ENCODE results near the gene HOXD1. TPM values are rescaled to one million over a fixed set of nuclear protein-coding genes. Genes with fewer than 3 reads are reported as not detected.

HOXD1 gene
- total and polyA plus RNA-seq, 8 donors = 0.08 to 0.29 (median 0.20) TPM

DNA sequence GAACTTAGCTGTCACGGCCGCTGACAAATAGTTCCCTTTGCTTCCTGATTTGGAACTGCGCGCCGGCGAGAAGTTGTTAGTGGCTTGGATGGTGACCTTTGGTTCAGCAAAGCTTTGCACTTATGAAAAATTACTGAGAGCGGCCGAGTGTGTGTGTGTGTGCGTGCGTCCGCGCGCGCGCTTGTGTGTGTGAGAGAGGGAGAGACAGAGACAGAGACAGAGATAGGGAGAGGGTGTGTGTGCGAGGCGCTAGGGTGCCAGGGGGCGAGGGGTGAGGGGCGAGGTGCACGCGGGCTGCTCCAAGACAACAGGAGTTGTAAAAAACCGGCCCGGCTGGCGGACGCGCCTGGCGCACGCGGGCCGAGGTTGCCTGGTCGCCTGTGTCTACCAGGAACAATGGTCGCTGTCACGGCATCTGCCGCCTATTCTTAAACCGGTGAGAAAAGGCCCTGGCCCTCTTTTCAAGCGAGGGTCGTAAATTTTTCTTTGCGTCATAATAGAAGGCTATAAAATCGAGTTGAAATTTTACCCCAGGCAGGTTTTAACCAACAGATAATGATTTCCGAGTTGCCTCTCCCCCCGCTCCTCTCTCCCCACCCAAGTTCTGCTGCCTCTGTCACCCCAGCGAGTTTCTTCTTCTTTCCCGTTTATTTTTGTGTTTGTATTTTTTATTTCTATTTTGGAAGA, 30.8 kb upstream of the HOXD1 start:
- TF ChIP-seq, protein P1, sequence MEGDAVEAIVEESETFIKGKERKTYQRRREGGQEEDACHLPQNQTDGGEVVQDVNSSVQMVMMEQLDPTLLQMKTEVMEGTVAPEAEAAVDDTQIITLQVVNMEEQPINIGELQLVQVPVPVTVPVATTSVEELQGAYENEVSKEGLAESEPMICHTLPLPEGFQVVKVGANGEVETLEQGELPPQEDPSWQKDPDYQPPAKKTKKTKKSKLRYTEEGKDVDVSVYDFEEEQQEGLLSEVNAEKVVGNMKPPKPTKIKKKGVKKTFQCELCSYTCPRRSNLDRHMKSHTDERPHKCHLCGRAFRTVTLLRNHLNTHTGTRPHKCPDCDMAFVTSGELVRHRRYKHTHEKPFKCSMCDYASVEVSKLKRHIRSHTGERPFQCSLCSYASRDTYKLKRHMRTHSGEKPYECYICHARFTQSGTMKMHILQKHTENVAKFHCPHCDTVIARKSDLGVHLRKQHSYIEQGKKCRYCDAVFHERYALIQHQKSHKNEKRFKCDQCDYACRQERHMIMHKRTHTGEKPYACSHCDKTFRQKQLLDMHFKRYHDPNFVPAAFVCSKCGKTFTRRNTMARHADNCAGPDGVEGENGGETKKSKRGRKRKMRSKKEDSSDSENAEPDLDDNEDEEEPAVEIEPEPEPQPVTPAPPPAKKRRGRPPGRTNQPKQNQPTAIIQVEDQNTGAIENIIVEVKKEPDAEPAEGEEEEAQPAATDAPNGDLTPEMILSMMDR (IDR thresholded peaks at IDR 0.05) = no peak
- Histone ChIP-seq H3K27me3 (peaks cover 0 to 68% (median 14%) of the 10 kb centered on the region in 4 donors), H3K9me3 (no peaks in the 10 kb centered on the region), H3K36me3 (no peaks in the 10 kb centered on the region), H3K27ac (no peak overlapping the region), H3K4me3 (peak overlapping the region in 1 of 4 donors; percentile 28), H3K4me1 (peaks cover 0 to 8% (median 0%) of the 10 kb centered on the region in 3 donors)
- intact Hi-C loops (cut with DNase I) = loop anchor here in 1 of 3 donors (10.0 kb wide), 1 partner anchor 407 kb away; no protein-coding TSS in a partner anchor
- ATAC-seq (no peak), FAIRE-seq (no peak), DNase-seq (no peak)
- WGBS, 2 donors = 9 to 10% methylated on average over 43 of the region's 43 CpGs

DNA sequence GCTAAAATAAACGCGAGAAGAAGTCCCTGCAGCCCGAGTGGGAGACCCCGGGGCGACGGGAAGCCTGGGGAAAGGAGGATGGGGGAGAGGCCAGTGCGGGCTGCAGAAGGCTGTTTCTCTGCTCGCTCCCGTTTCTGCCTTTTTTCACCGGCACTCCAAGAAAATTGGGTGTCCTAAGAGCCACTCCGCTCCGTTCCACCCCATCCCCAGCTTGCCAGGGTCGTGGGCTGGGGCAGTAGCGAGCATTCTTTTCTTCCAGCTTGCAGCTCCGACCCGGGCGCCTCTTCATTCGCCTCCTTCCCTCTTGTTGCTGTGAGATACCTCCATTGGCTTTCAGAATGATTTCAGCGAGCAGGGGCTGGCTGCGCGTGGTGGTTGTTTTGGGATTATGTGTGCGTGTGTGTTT, 30.3 kb upstream of the HOXD1 start:
- no peak for DNase-seq
- ATAC-seq = no peak
- no peak for FAIRE-seq
- WGBS, 2 donors = 7 to 10% methylated on average over 22 of the region's 22 CpGs
- TF ChIP-seq, protein P1 (IDR thresholded peaks at IDR 0.05) = no peak
- intact Hi-C loops (cut with DNase I) = loop anchor here in 1 of 3 donors (10.0 kb wide), 1 partner anchor 407 kb away; no protein-coding TSS in a partner anchor
- Histone ChIP-seq H3K4me1 (peaks cover 0 to 8% (median 0%) of the 10 kb centered on the region in 3 donors), H3K36me3 (no peaks in the 10 kb centered on the region), H3K4me3 (no peak overlapping the region), H3K27me3 (peaks cover 0 to 66% (median 13%) of the 10 kb centered on the region in 4 donors), H3K9me3 (no peaks in the 10 kb centered on the region), H3K27ac (no peak overlapping the region)

DNA sequence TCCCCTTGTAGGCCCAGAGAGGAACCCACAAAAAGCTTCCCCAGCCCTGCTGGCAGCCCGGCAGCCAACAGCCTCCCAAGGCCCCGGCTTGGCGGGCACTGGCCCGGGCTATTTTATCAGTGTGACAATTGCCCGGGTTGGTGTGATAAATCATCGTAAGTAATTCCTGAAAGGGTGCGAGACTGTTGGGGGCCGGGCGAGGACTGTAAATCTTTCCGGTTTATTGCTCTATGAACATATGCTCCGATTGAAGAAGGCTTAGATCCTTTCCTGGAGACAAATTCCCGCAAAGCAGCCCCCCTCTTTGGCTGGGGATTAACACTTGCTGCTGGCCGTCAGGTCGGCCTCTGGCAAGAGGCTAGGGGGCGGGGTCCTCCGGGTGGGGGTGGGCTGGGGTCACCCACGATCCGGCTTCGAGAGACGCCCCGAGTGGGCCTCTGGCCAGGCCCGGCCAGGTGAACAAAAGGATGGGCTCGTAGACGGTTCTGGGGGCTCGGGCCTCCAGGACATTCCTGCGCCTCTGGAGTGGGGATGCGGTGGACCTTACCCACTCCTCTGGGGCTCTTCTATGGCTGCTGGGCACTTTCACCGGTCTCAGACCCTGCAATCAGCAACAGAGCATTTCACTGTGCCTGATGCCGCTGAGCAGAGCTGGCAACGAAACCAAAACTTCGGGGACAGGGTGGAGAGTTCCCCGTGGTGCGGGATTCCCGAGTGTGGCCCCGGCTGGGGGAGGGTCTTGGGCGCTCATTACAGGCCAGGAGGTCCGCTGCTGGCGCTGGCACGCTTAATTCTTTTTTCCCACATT, 29.4 kb upstream of the HOXD1 start:
- Histone ChIP-seq H3K27ac (no peak overlapping the region), H3K4me3 (no peak overlapping the region), H3K27me3 (peaks cover 0 to 64% (median 12%) of the 10 kb centered on the region in 4 donors), H3K36me3 (no peaks in the 10 kb centered on the region), H3K9me3 (no peaks in the 10 kb centered on the region), H3K4me1 (peaks cover 0 to 8% (median 0%) of the 10 kb centered on the region in 3 donors)
- TF ChIP-seq, protein P1 (IDR thresholded peaks at IDR 0.05) = no peak
- 11 to 12% methylated on average over 35 to 39 of the region's 39 CpGs for WGBS, 2 donors
- no peak for ATAC-seq
- peak in 1 of 6 donors; percentile 9 for DNase-seq
- intact Hi-C loops (cut with DNase I) = loop anchor here in 1 of 3 donors (10.0 kb wide), 1 partner anchor 406 kb away; no protein-coding TSS in a partner anchor
- FAIRE-seq = no peak

DNA sequence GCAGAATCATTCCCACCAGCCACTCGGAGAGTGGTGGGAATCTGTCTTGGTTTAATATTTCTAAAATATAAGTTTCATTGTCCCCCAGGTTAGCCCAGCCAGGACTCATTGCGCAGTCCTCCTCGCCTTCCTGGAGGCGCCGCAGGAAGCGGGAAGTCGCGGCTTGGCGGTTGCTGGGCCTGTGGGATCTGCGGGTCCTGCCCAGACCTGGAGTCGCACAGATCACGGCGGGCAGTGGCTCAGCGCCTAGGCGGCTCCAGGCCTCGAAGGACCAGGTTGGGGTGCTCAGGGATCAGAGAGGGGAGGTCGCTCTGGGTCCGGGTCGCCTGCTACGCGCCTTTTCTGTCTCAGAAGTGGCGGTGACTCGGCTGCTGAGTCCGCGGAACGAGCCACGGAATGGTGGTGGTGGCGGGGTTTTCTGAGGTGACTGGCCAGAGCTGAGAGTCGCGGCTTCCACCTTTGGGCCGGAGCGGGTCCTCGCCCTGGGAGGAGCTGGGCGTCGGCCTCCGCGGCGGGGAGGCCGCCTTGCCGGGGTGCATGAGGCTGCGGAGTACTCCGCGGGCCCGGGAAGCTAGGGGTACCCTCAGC, 28.7 kb upstream of the HOXD1 start:
- Histone ChIP-seq H3K4me1 (peaks cover 0 to 8% (median 0%) of the 10 kb centered on the region in 3 donors), H3K9me3 (no peaks in the 10 kb centered on the region), H3K4me3 (no peak overlapping the region), H3K27me3 (peaks cover 0 to 71% (median 11%) of the 10 kb centered on the region in 4 donors), H3K27ac (no peak overlapping the region), H3K36me3 (no peaks in the 10 kb centered on the region)
- ATAC-seq (peak in 1 of 4 donors; percentile 21), FAIRE-seq (no peak), DNase-seq (peak in 2 of 6 donors; percentile 18 to 61)
- intact Hi-C loops (cut with DNase I) = loop anchor here in 1 of 3 donors (10.0 kb wide), 1 partner anchor 405 kb away; no protein-coding TSS in a partner anchor
- WGBS, 2 donors = 6 to 8% methylated on average over 40 to 44 of the region's 44 CpGs
- TF ChIP-seq, protein P1 (IDR thresholded peaks at IDR 0.05) = no peak

Data from pancreas (tissue), 10 donors.